A673 (cell line): ENCODE measurements around the gene SLC25A21.

Experiments used
- EZH2 ChIP-seq: fragments of 200-600 bp; sonication (generic); IDR thresholded peaks from 2 replicates; pipeline ENCODE4 v1.6.1; 2017; ENCODE audit warnings: borderline replicate concordance, low read depth, mild to moderate bottlenecking, mixed read lengths, antibody characterized with exemption, low read length; ENCODE audit not compliant: poor library complexity, severe bottlenecking
- TF ChIP-seq, protein P1 (sequence below): fragments of 300-800, 200-600 bp; sonication (generic); conservative IDR thresholded peaks from 2 replicates; pipeline ENCODE4 v1.5.1; 2017; ENCODE audit warnings: low read depth, mild to moderate bottlenecking, antibody characterized with exemption, low read length, moderate library complexity, mixed read lengths

DNA sequence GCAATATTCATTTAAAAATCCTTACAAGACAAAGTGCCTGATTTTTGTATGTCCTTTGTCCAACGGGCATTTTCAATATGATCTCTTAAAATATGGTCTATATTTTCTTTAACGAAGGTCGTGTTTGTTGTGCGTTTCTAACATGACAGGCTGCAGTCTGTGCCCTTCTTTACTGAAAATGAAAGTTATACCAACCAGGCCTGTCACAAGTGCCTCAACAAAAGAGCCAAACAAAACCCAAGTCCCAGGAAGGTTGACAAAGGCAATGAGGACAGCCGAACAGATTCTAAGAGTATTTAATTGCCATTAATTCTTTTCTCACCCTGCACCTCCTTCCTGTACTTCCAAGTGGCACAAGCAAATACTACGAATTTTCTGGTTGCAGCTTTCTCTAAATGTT is 496.8 kb downstream of the SLC25A21 start:
- TF ChIP-seq, protein P1, sequence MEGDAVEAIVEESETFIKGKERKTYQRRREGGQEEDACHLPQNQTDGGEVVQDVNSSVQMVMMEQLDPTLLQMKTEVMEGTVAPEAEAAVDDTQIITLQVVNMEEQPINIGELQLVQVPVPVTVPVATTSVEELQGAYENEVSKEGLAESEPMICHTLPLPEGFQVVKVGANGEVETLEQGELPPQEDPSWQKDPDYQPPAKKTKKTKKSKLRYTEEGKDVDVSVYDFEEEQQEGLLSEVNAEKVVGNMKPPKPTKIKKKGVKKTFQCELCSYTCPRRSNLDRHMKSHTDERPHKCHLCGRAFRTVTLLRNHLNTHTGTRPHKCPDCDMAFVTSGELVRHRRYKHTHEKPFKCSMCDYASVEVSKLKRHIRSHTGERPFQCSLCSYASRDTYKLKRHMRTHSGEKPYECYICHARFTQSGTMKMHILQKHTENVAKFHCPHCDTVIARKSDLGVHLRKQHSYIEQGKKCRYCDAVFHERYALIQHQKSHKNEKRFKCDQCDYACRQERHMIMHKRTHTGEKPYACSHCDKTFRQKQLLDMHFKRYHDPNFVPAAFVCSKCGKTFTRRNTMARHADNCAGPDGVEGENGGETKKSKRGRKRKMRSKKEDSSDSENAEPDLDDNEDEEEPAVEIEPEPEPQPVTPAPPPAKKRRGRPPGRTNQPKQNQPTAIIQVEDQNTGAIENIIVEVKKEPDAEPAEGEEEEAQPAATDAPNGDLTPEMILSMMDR: no peak
- TF ChIP-seq EZH2: no peak
